Esophagus muscularis mucosa (tissue), 4 donors: ENCODE results near the gene IL1R2. TPM values are rescaled to one million over a fixed set of nuclear protein-coding genes. Genes with fewer than 3 reads are reported as not detected.

Source experiments
- DNase-seq: peaks from one replicate; pipeline ENCODE4 v3.0.0-alpha.2; 2017; ENCODE audit errors: extremely low spot score
- H3K27ac ChIP-seq, 4 donors: fragments of 200-600 bp; sonication (generic); replicated peaks in 1 of 4; 1 replicate in 3 of 4; 2 replicates in 1 of 4; pipeline ENCODE4 v1.5.1; 2016 to 2019; ENCODE audit warnings: mild to moderate bottlenecking in 1 of 4
- H3K27me3 ChIP-seq, 4 donors: fragments of 200-600 bp; sonication (generic); one replicate each; pipeline versions ENCODE4 v1.5.1 to v1.6.0; 2016 to 2019
- H3K36me3 ChIP-seq, 4 donors: fragments of 200-600 bp; sonication (generic); one replicate each; pipeline ENCODE4 v1.5.1; 2016 to 2019
- H3K4me1 ChIP-seq, 4 donors: fragments of 200-600 bp; sonication (generic); one replicate each; pipeline ENCODE4 v1.5.1; 2016 to 2019
- H3K4me3 ChIP-seq, 4 donors: fragments of 200-600 bp; sonication (generic); 1 replicate in 2 of 4; 2 replicates in 2 of 4; pipeline ENCODE4 v1.5.1; 2016 to 2019; ENCODE audit warnings: mild to moderate bottlenecking in 4 of 4, moderate library complexity in 1 of 4
- H3K9me3 ChIP-seq, 4 donors: fragments of 200-600 bp; sonication (generic); 1 replicate in 3 of 4; 2 replicates in 1 of 4; pipeline ENCODE4 v1.5.1; 2016 to 2019
- EP300 ChIP-seq: sonication (generic); formaldehyde crosslinking; IDR thresholded peaks from one replicate; pipeline ENCODE4 v1.6.1; 2017; ENCODE audit warnings: antibody characterized with exemption
- POLR2A ChIP-seq: fragments of 450-650 bp; IDR thresholded peaks from one replicate; pipeline ENCODE4 v1.6.1; 2017; ENCODE audit warnings: antibody characterized with exemption, moderate library complexity, mild to moderate bottlenecking, low read depth
- POLR2AphosphoS5 ChIP-seq, 2 donors: sonication (generic); formaldehyde crosslinking; IDR thresholded peaks; one replicate each; pipeline ENCODE4 v1.6.1; 2017; ENCODE audit warnings: antibody characterized with exemption in 2 of 2
- WGBS: methylation state at CpG from one replicate; pipeline ENCODE4 v1.1.5; 2018; 5-methylcytosine and 5-hydroxymethylcytosine counted together
- intact Hi-C: fragments of 100-400 bp; cut with DNase I; formaldehyde crosslinking; loops from one replicate; pipeline ENCODE4 v1.15.1; 2023
- total RNA-seq, 4 donors: library from RNA; depleted of rRNA; stranded (reverse); fragments of >200 nt; gene quantifications; one replicate each; pipeline versions ENCODE4 v1.1.0 to v1.2.1, GENCODE V29; 2016
- TF ChIP-seq, protein P1 (sequence below), 3 experiments: fragments of 200-600 bp in 2 of 3; fragments of 450-650 bp in 1 of 3; sonication (generic) in 2 of 3; IDR thresholded peaks; one replicate each; pipeline ENCODE4 v1.5.1; 2017 to 2019; ENCODE audit warnings: antibody characterized with exemption in 3 of 3, mild to moderate bottlenecking in 2 of 3, moderate library complexity in 1 of 3

The IL1R2 gene
- total RNA-seq, 4 donors from 2014 or later = 2.5 to 56.2 (median 6.4) TPM

DNA sequence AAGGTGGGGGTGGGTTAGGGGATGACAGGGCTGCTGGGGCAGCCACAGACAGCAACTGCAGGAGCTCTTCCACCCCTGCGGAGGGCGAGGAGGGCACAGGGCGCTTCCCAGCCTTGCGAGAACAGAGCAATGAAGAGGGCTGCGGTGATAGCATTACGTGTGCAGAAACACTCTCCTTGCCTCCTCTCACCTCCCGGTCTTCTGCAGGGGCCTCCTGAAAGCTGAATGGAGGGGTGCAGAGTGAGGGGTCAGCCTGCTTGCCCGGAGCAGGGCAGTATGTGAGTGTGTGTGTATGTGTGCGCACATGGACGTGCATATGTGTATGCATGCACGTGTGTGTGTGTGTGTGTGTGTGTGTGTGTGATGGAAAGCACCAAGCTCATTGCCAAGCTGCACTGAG, 29.5 kb upstream of the IL1R2 start:
- DNase-seq = no peak
- H3K27ac ChIP-seq = peak overlapping the region; percentile 68 to 82 (median 76)
- H3K4me1 ChIP-seq = peaks cover 16 to 31% (median 25%) of the 10 kb centered on the region in 4 donors
- TF ChIP-seq POLR2AphosphoS5 (IDR thresholded peaks at IDR 0.05) = no peak
- TF ChIP-seq EP300 = no peak
- no peak for TF ChIP-seq POLR2A
- TF ChIP-seq, protein P1, sequence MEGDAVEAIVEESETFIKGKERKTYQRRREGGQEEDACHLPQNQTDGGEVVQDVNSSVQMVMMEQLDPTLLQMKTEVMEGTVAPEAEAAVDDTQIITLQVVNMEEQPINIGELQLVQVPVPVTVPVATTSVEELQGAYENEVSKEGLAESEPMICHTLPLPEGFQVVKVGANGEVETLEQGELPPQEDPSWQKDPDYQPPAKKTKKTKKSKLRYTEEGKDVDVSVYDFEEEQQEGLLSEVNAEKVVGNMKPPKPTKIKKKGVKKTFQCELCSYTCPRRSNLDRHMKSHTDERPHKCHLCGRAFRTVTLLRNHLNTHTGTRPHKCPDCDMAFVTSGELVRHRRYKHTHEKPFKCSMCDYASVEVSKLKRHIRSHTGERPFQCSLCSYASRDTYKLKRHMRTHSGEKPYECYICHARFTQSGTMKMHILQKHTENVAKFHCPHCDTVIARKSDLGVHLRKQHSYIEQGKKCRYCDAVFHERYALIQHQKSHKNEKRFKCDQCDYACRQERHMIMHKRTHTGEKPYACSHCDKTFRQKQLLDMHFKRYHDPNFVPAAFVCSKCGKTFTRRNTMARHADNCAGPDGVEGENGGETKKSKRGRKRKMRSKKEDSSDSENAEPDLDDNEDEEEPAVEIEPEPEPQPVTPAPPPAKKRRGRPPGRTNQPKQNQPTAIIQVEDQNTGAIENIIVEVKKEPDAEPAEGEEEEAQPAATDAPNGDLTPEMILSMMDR (IDR thresholded peaks at IDR 0.05) = no peak
- no peaks in the 10 kb centered on the region for H3K9me3 ChIP-seq
- intact Hi-C loops = no loop called here
- peak overlapping the region in 1 of 4 donors; percentile 27 for H3K4me3 ChIP-seq
- no peaks in the 10 kb centered on the region for H3K36me3 ChIP-seq
- H3K27me3 ChIP-seq = no peaks in the 10 kb centered on the region
- 79% methylated on average over 11 of the region's 11 CpGs for WGBS

GRCh38 chr2:101963198-101963597, 28.6 kb upstream of the IL1R2 start:
- Histone ChIP-seq H3K36me3 (no peaks in the 10 kb centered on the region), H3K27ac (no peak overlapping the region), H3K9me3 (no peaks in the 10 kb centered on the region), H3K27me3 (no peaks in the 10 kb centered on the region), H3K4me3 (no peak overlapping the region), H3K4me1 (peaks cover 16 to 37% (median 27%) of the 10 kb centered on the region in 4 donors)
- WGBS = 74% methylated on average over 4 of the region's 4 CpGs
- DNase-seq = no peak
- TF ChIP-seq POLR2AphosphoS5 (IDR thresholded peaks at IDR 0.05) (no peak), POLR2A (no peak), EP300 (no peak)
- TF ChIP-seq, protein P1 (IDR thresholded peaks at IDR 0.05) = no peak
- intact Hi-C loops = no loop called here

DNA sequence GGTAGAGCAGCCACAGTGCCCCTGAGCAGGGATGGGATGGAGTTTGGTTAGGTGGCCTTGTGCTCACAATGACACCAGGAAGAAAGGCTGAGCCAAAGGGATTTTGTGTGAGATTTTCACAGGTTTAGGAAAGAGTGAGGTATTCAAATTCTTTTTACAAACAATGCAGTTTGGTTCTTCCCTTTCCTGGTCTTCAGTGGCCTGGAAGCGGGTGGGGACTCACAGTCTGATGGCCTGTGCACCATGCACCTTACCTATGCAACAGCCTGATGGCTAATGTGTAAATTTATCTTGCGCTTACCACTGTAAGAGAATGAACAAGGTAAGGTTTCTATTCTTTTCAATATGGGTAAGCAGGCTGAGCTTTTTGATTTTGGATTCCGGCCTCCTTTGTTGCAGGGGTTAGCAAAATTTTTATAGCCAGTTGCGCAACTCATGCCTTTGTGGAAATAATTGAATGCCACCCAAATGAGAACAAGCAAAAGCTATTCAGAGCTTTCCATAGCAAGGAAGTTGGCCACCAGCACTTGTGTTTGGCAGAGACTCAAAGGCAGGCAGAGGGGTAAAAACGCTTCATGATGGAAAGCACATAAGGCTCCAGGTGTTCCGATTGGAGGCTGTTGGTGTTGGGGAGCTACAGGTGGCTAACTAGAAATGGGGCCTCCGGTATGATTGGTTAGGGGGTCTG, 23.8 kb upstream of the IL1R2 start:
- intact Hi-C loops = no loop called here
- WGBS = 76% methylated on average over 7 of the region's 7 CpGs
- Histone ChIP-seq H3K9me3 (peaks cover 0 to 7% (median 0%) of the 10 kb centered on the region in 4 donors), H3K4me1 (peaks cover 0 to 5% (median 2%) of the 10 kb centered on the region in 4 donors), H3K27me3 (no peaks in the 10 kb centered on the region), H3K27ac (no peak overlapping the region), H3K36me3 (no peaks in the 10 kb centered on the region), H3K4me3 (no peak overlapping the region)
- TF ChIP-seq, protein P1 (IDR thresholded peaks at IDR 0.05) = no peak
- TF ChIP-seq POLR2AphosphoS5 (IDR thresholded peaks at IDR 0.05) (no peak), POLR2A (no peak)
- no peak for DNase-seq

DNA sequence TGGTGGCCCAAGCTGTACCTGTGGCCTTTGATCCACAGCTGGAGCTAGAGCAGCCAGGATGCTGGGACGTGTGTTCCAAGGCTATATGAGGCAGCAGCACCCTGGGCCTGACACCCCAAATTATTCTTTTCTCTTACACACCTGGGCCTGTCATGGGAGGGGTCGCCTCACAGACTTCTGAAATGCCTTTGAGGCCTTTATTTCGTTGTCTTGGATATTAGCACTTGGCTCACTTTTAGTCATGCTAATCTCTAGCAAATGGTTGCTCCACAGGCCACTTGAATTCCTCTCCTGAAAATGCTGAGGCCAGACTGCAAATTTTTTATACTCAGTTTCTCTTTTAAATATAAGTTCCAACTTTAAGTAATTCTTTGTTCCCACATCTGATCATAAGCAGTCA, 22.0 kb upstream of the IL1R2 start:
- Histone ChIP-seq H3K27ac (no peak overlapping the region), H3K36me3 (no peaks in the 10 kb centered on the region), H3K9me3 (peaks cover 0 to 7% (median 0%) of the 10 kb centered on the region in 4 donors), H3K27me3 (no peaks in the 10 kb centered on the region), H3K4me3 (no peak overlapping the region), H3K4me1 (peaks cover 0 to 6% (median 4%) of the 10 kb centered on the region in 4 donors)
- no peak for TF ChIP-seq POLR2A
- TF ChIP-seq POLR2AphosphoS5 (IDR thresholded peaks at IDR 0.05) = no peak
- intact Hi-C loops = no loop called here
- no peak for DNase-seq
- WGBS = 93% methylated on average over 3 of the region's 3 CpGs

- WGBS = 89% methylated on average over 1 of the region's 1 CpG
- Histone ChIP-seq H3K4me1 (peaks cover 0 to 9% (median 8%) of the 10 kb centered on the region in 4 donors), H3K27me3 (no peaks in the 10 kb centered on the region), H3K9me3 (peaks cover 0 to 7% (median 0%) of the 10 kb centered on the region in 4 donors), H3K27ac (no peak overlapping the region), H3K36me3 (no peaks in the 10 kb centered on the region), H3K4me3 (no peak overlapping the region)
- intact Hi-C loops = no loop called here
- TF ChIP-seq POLR2AphosphoS5 (IDR thresholded peaks at IDR 0.05) = no peak
- TF ChIP-seq POLR2A = no peak
- TF ChIP-seq, protein P1 (IDR thresholded peaks at IDR 0.05) = no peak
- no peak for TF ChIP-seq EP300
- DNase-seq = no peak
Measured at GRCh38 chr2:101970901-101971300, 20.9 kb upstream of the IL1R2 start.
